Neural cell (in vitro differentiated cells): ENCODE results near the gene ENDOV. TPM values are rescaled to one million over a fixed set of nuclear protein-coding genes. Genes with fewer than 3 reads are reported as not detected.

Source experiments
- H2AFZ ChIP-seq: fragments of 200-600, 300-800 bp; sonication (generic), shearing (Covaris generic); 2 replicates; pipeline ENCODE4 v1.6.0; 2014; ENCODE audit warnings: low read depth, mild to moderate bottlenecking, antibody characterized with exemption, low read length, moderate library complexity
- H3F3A ChIP-seq: fragments of 200-600 bp; shearing (Covaris generic); 2 replicates; pipeline ENCODE4 v1.6.1; 2016; ENCODE audit warnings: mild to moderate bottlenecking, moderate library complexity, mixed read lengths, antibody characterized with exemption, low read length; ENCODE audit not compliant: insufficient read depth, poor library complexity, severe bottlenecking
- H3K27ac ChIP-seq: fragments of 200-600, 300-800 bp; sonication (generic), shearing (Covaris generic); 2 replicates; pipeline ENCODE4 v1.5.1; 2014; ENCODE audit warnings: mild to moderate bottlenecking, low read length, moderate library complexity
- H3K27me3 ChIP-seq: fragments of 300-800, 200-600 bp; sonication (generic), shearing (Covaris generic); 2 replicates; pipeline ENCODE4 v1.6.0; 2014; ENCODE audit warnings: mild to moderate bottlenecking, low read depth, low read length, moderate library complexity; ENCODE audit not compliant: insufficient read depth
- H3K36me3 ChIP-seq: fragments of 300-800, 200-600 bp; sonication (generic), shearing (Covaris generic); 2 replicates; pipeline ENCODE4 v1.5.1; 2014; ENCODE audit warnings: mild to moderate bottlenecking, antibody characterized with exemption, low read length, moderate library complexity; ENCODE audit not compliant: insufficient read depth
- H3K4me2 ChIP-seq: fragments of 300-800, 200-600 bp; sonication (generic), shearing (Covaris generic); 2 replicates; pipeline ENCODE4 v1.6.0; 2014; ENCODE audit warnings: mild to moderate bottlenecking, low read length
- H3K4me3 ChIP-seq: fragments of 300-800, 200-600 bp; sonication (generic), shearing (Covaris generic); 2 replicates; pipeline ENCODE4 v1.5.1; 2014; ENCODE audit warnings: mild to moderate bottlenecking, low read length, moderate library complexity
- H3K79me2 ChIP-seq: fragments of 200-600 bp; shearing (Covaris generic); replicated peaks from 2 replicates; pipeline ENCODE4 v1.6.0; 2014; ENCODE audit warnings: mild to moderate bottlenecking, low read length, moderate library complexity; ENCODE audit not compliant: insufficient read depth
- H3K9ac ChIP-seq: fragments of 300-800, 200-600 bp; sonication (generic), shearing (Covaris generic); 2 replicates; pipeline ENCODE4 v1.6.1; 2016; ENCODE audit warnings: mild to moderate bottlenecking, low read length, mixed read lengths
- H3K9me2 ChIP-seq: fragments of 200-600 bp; shearing (Covaris generic); 2 replicates; pipeline ENCODE4 v1.6.1; 2016; ENCODE audit warnings: mild to moderate bottlenecking, low read length, mixed read lengths; ENCODE audit not compliant: insufficient read depth
- H3K9me3 ChIP-seq: fragments of 200-600, 300-800 bp; sonication (generic), shearing (Covaris generic); 2 replicates; pipeline ENCODE4 v1.6.1; 2016; ENCODE audit warnings: mild to moderate bottlenecking, mixed run types, low read length, moderate library complexity, mixed read lengths
- H4K20me1 ChIP-seq: fragments of 200-600 bp; shearing (Covaris generic); 2 replicates; pipeline ENCODE4 v1.6.1; 2016; ENCODE audit warnings: mild to moderate bottlenecking, mixed run types; ENCODE audit not compliant: insufficient read depth
- CTCF ChIP-seq: fragments of 450-650 bp; IDR thresholded peaks from 2 replicates; pipeline ENCODE4 v1.5.1; 2014; ENCODE audit warnings: antibody characterized with exemption, mild to moderate bottlenecking, moderate library complexity; ENCODE audit not compliant: poor library complexity, severe bottlenecking
- EP300 ChIP-seq: fragments of 450-650 bp; conservative IDR thresholded peaks from 2 replicates; pipeline ENCODE4 v1.6.1; 2014; ENCODE audit warnings: antibody characterized with exemption, mild to moderate bottlenecking, moderate library complexity; ENCODE audit not compliant: poor library complexity, severe bottlenecking
- EZH2 ChIP-seq: fragments of 200-600, 300-800 bp; shearing (Covaris generic), sonication (generic); IDR thresholded peaks from 2 replicates; pipeline ENCODE4 v1.6.1; 2014; ENCODE audit warnings: antibody characterized with exemption, low read length, borderline replicate concordance, mild to moderate bottlenecking; ENCODE audit not compliant: insufficient read depth, poor library complexity, severe bottlenecking
- MXI1 ChIP-seq: fragments of 450-650 bp; conservative IDR thresholded peaks from 2 replicates; pipeline ENCODE4 v1.6.1; 2014; ENCODE audit warnings: antibody characterized with exemption, mild to moderate bottlenecking; ENCODE audit not compliant: poor library complexity, severe bottlenecking
- POLR2AphosphoS5 ChIP-seq: IDR thresholded peaks from 2 replicates; pipeline ENCODE4 v1.6.1; 2012
- RAD21 ChIP-seq: fragments of 450-650 bp; conservative IDR thresholded peaks from 2 replicates; pipeline ENCODE4 v1.6.1; 2014; ENCODE audit warnings: antibody characterized with exemption, mild to moderate bottlenecking, moderate library complexity
- REST ChIP-seq: IDR thresholded peaks from 2 replicates; pipeline ENCODE4 v1.6.1; 2012; ENCODE audit warnings: borderline replicate concordance
- SMC3 ChIP-seq: fragments of 450-650 bp; conservative IDR thresholded peaks from 2 replicates; pipeline ENCODE4 v1.6.1; 2014; ENCODE audit warnings: antibody characterized with exemption, mild to moderate bottlenecking, moderate library complexity; ENCODE audit not compliant: poor library complexity
- TAF1 ChIP-seq: IDR thresholded peaks from 2 replicates; pipeline ENCODE4 v1.6.1; 2012; ENCODE audit warnings: low read depth
- polyA plus RNA-seq: library from polyadenylated mRNA; depleted of rRNA; stranded (reverse); fragments of >200 nt; gene quantifications from 2 replicates; pipeline ENCODE4 v1.2.3, GENCODE V29; 2014

The ENDOV gene
- polyA plus RNA-seq, 1 donor from 2014 or later: 31.2 TPM

- H3K9me3 ChIP-seq: no peaks in the 10 kb centered on the region
- no peak overlapping the region for H3K4me3 ChIP-seq
- no peaks in the 10 kb centered on the region for H3K9me2 ChIP-seq
- no peaks in the 10 kb centered on the region for H3K36me3 ChIP-seq
- no peaks in the 10 kb centered on the region for H3K79me2 ChIP-seq
- no peaks in the 10 kb centered on the region for H4K20me1 ChIP-seq
- TF ChIP-seq CTCF (no peak), TAF1 (no peak), SMC3 (no peak), REST (no peak), EZH2 (no peak), MXI1 (no peak), RAD21 (no peak), POLR2AphosphoS5 (no peak), EP300 (no peak)
- H3K27ac ChIP-seq: no peak overlapping the region
- no peak overlapping the region for H3K9ac ChIP-seq
- no peaks in the 10 kb centered on the region for H3K27me3 ChIP-seq
- no peaks in the 10 kb centered on the region for H3F3A ChIP-seq
- H3K4me2 ChIP-seq: no peak overlapping the region
- no peak overlapping the region for H2AFZ ChIP-seq
Observed at GRCh38 chr17:80424261-80424660, 9.3 kb downstream of the ENDOV start.

DNA sequence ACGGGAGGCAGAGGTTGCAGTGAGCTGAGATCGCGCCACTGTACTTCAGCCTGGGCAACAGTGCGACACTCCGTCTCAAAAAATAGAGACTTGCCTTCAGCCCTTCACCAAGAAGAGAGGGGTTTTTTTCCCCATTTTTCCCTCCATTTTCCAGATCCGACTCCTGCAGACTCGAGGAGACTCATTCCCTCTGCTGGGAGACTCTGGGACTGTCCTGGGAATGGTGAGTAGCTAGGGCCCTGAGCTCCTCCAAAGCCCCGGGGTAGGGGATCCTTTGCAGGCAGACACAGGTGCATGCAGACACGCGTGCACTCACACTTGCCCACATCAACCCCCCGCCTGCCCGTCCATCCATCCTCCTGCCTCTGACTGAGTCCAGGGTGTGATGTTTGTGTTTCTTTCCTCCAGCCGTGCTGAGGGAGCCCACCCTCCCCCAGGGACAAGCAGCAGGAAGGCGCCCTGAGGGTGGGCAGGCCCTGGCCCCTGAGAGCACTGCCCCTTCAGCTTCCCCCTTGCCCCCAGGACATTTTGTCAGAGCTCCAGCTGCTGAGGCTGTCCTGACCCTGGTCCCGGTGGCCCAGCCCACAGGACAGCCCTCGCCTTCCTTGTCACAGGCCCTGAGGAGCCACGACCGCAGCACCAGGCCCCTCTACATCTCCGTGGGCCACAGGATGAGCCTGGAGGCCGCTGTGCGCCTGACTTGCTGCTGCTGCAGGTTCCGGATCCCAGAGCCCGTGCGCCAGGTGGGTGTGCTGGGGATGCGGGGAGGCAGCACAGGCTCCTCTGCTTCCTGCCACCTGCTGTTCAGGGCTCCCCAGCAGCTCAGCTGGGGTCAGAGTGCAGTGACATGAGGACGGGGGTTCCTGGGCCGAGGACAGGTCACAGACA, 10.2 kb downstream of the ENDOV start:
- H3K36me3 ChIP-seq: no peaks in the 10 kb centered on the region
- H3K27ac ChIP-seq: no peak overlapping the region
- H3K27me3 ChIP-seq: no peaks in the 10 kb centered on the region
- TF ChIP-seq EP300 (no peak), TAF1 (no peak), SMC3 (no peak), POLR2AphosphoS5 (no peak), REST (no peak), EZH2 (no peak), CTCF (no peak), RAD21 (no peak), MXI1 (no peak)
- no peaks in the 10 kb centered on the region for H3K9me3 ChIP-seq
- H3K79me2 ChIP-seq: no peaks in the 10 kb centered on the region
- H4K20me1 ChIP-seq: no peaks in the 10 kb centered on the region
- no peak overlapping the region for H3K4me3 ChIP-seq
- H3K9ac ChIP-seq: no peak overlapping the region
- H3K9me2 ChIP-seq: no peaks in the 10 kb centered on the region
- no peaks in the 10 kb centered on the region for H3F3A ChIP-seq
- no peak overlapping the region for H3K4me2 ChIP-seq
- no peak overlapping the region for H2AFZ ChIP-seq
